GM13977 (cell line): ENCODE measurements around the gene ZMIZ1.

ENCODE experiments used
- DNase-seq: peaks from one replicate; pipeline ENCODE4 v3.0.0; 2012; ENCODE audit warnings: low spot score
- CTCF ChIP-seq: IDR thresholded peaks from 2 replicates; pipeline ENCODE4 v1.5.1; 2012; ENCODE audit warnings: mild to moderate bottlenecking, control low read depth; ENCODE audit not compliant: insufficient read depth; ENCODE audit errors: extremely low read depth, missing control alignments
- in situ Hi-C: fragments of 300-500 bp; cut with MboI; formaldehyde crosslinking; loops from one replicate; pipeline ENCODE4 v1.12.0; 2022; ENCODE audit warnings: low sequenced_read_pairs, low pct_unique_long_range_greater_than_20kb, mixed read lengths, inconsistent platforms; ENCODE audit not compliant: unreplicated experiment

ZMIZ1 gene

GRCh38 chr10:79162861-79163665 is 94.3 kb downstream of the ZMIZ1 start:
- TF ChIP-seq CTCF, result no peak
- in situ Hi-C loops, result no loop called here
- no peak for DNase-seq

GRCh38 chr10:79163666-79163975 is 94.9 kb downstream of the ZMIZ1 start:
- in situ Hi-C loops, result no loop called here
- DNase-seq, result no peak
- no peak for TF ChIP-seq CTCF

- no peak for TF ChIP-seq CTCF
- DNase-seq, result no peak
- in situ Hi-C loops, result no loop called here
Observed at GRCh38 chr10:79164075-79164474, 95.3 kb downstream of the ZMIZ1 start.

GRCh38 chr10:79165070-79165778 is 96.5 kb downstream of the ZMIZ1 start:
- DNase-seq, result no peak
- in situ Hi-C loops, result no loop called here

GRCh38 chr10:79166312-79166721 is 97.6 kb downstream of the ZMIZ1 start:
- in situ Hi-C loops, result no loop called here
- no peak for DNase-seq
- TF ChIP-seq CTCF, result no peak

More at GRCh38 chr10:79165070-79165778, 96.5 kb downstream of the ZMIZ1 start:
- no peak for TF ChIP-seq CTCF

GRCh38 chr10:79166741-79167140 is 98.0 kb downstream of the ZMIZ1 start:
- in situ Hi-C loops, result no loop called here

More at GRCh38 chr10:79166741-79167140, 98.0 kb downstream of the ZMIZ1 start:
- no peak for DNase-seq
- no peak for TF ChIP-seq CTCF
